ENCODE results near the gene CPT1C. TPM values are rescaled to one million over a fixed set of nuclear protein-coding genes. Genes with fewer than 3 reads are reported as not detected.

The CPT1C gene
- polyA plus RNA-seq, 2 donors, result 1.8 to 4.1 TPM

- Histone ChIP-seq H3K4me3 (ENCODE audit: low read depth in 1 of 2, low read length in 2 of 2) (no peak overlapping the region), H3K4me1 (ENCODE audit: control insufficient read depth in 2 of 2, insufficient read depth in 2 of 2, low read length in 1 of 2) (no peaks in the 10 kb centered on the region), H3K9me3 (ENCODE audit: control insufficient read depth in 2 of 2, insufficient read depth in 1 of 2, low read depth in 1 of 2, low read length in 1 of 2) (no peaks in the 10 kb centered on the region), H3K27ac (ENCODE audit: low read depth in 2 of 2, low read length in 1 of 2) (no peak overlapping the region), H3K27me3 (ENCODE audit: control insufficient read depth in 1 of 2, insufficient read depth in 2 of 2, low read length in 2 of 2) (no peaks in the 10 kb centered on the region), H3K36me3 (ENCODE audit: control insufficient read depth in 2 of 2, insufficient read depth in 2 of 2, low read length in 1 of 2) (peaks cover 38 to 68% of the 10 kb centered on the region in 2 donors)
- WGBS, 2 donors, result 97% methylated on average over 99 to 110 of the region's 110 CpGs
Observed at GRCh38 chr19:49651820-49652550, 38.9 kb upstream of the CPT1C start.

- no peaks in the 10 kb centered on the region for H3K4me1 ChIP-seq (ENCODE audit: control insufficient read depth in 2 of 2, insufficient read depth in 2 of 2, low read length in 1 of 2)
- peaks cover 34 to 70% of the 10 kb centered on the region in 2 donors for H3K36me3 ChIP-seq (ENCODE audit: control insufficient read depth in 2 of 2, insufficient read depth in 2 of 2, low read length in 1 of 2)
- no peaks in the 10 kb centered on the region for H3K9me3 ChIP-seq (ENCODE audit: control insufficient read depth in 2 of 2, insufficient read depth in 1 of 2, low read depth in 1 of 2, low read length in 1 of 2)
- 93 to 94% methylated on average over 50 to 58 of the region's 58 CpGs for WGBS, 2 donors
- no peak overlapping the region for H3K4me3 ChIP-seq (ENCODE audit: low read depth in 1 of 2, low read length in 2 of 2)
- no peak overlapping the region for H3K27ac ChIP-seq (ENCODE audit: low read depth in 2 of 2, low read length in 1 of 2)
- H3K27me3 ChIP-seq (ENCODE audit: control insufficient read depth in 1 of 2, insufficient read depth in 2 of 2, low read length in 2 of 2), result no peaks in the 10 kb centered on the region
Observed at GRCh38 chr19:49652551-49653465, 38.1 kb upstream of the CPT1C start.

GRCh38 chr19:49653466-49653806 is 37.5 kb upstream of the CPT1C start:
- 91 to 93% methylated on average over 13 of the region's 13 CpGs for WGBS, 2 donors
- Histone ChIP-seq H3K36me3 (ENCODE audit: control insufficient read depth in 2 of 2, insufficient read depth in 2 of 2, low read length in 1 of 2) (peaks cover 39 to 75% of the 10 kb centered on the region in 2 donors), H3K9me3 (ENCODE audit: control insufficient read depth in 2 of 2, insufficient read depth in 1 of 2, low read depth in 1 of 2, low read length in 1 of 2) (no peaks in the 10 kb centered on the region)

GRCh38 chr19:49654581-49654980 is 36.3 kb upstream of the CPT1C start:
- Histone ChIP-seq H3K9me3 (ENCODE audit: control insufficient read depth in 2 of 2, insufficient read depth in 1 of 2, low read depth in 1 of 2, low read length in 1 of 2) (no peaks in the 10 kb centered on the region), H3K4me1 (ENCODE audit: control insufficient read depth in 2 of 2, insufficient read depth in 2 of 2, low read length in 1 of 2) (no peaks in the 10 kb centered on the region), H3K27ac (ENCODE audit: low read depth in 2 of 2, low read length in 1 of 2) (no peak overlapping the region), H3K36me3 (ENCODE audit: control insufficient read depth in 2 of 2, insufficient read depth in 2 of 2, low read length in 1 of 2) (peaks cover 40 to 83% of the 10 kb centered on the region in 2 donors), H3K27me3 (ENCODE audit: control insufficient read depth in 1 of 2, insufficient read depth in 2 of 2, low read length in 2 of 2) (no peaks in the 10 kb centered on the region), H3K4me3 (ENCODE audit: low read depth in 1 of 2, low read length in 2 of 2) (no peak overlapping the region)
- 85 to 86% methylated on average over 10 of the region's 10 CpGs for WGBS, 2 donors

More at GRCh38 chr19:49653466-49653806, 37.5 kb upstream of the CPT1C start:
- Histone ChIP-seq H3K4me1 (ENCODE audit: control insufficient read depth in 2 of 2, insufficient read depth in 2 of 2, low read length in 1 of 2) (no peaks in the 10 kb centered on the region), H3K27me3 (ENCODE audit: control insufficient read depth in 1 of 2, insufficient read depth in 2 of 2, low read length in 2 of 2) (no peaks in the 10 kb centered on the region), H3K27ac (ENCODE audit: low read depth in 2 of 2, low read length in 1 of 2) (no peak overlapping the region), H3K4me3 (ENCODE audit: low read depth in 1 of 2, low read length in 2 of 2) (no peak overlapping the region)

GRCh38 chr19:49655570-49656455 is 35.1 kb upstream of the CPT1C start:
- H3K27ac ChIP-seq (ENCODE audit: low read depth in 2 of 2, low read length in 1 of 2), result no peak overlapping the region
- WGBS, 2 donors, result 89% methylated on average over 23 of the region's 23 CpGs
- H3K36me3 ChIP-seq (ENCODE audit: control insufficient read depth in 2 of 2, insufficient read depth in 2 of 2, low read length in 1 of 2), result peaks cover 40 to 83% of the 10 kb centered on the region in 2 donors
- H3K4me3 ChIP-seq (ENCODE audit: low read depth in 1 of 2, low read length in 2 of 2), result no peak overlapping the region
- no peaks in the 10 kb centered on the region for H3K9me3 ChIP-seq (ENCODE audit: control insufficient read depth in 2 of 2, insufficient read depth in 1 of 2, low read depth in 1 of 2, low read length in 1 of 2)
- peaks cover 0 to 2% of the 10 kb centered on the region in 2 donors for H3K4me1 ChIP-seq (ENCODE audit: control insufficient read depth in 2 of 2, insufficient read depth in 2 of 2, low read length in 1 of 2)
- no peaks in the 10 kb centered on the region for H3K27me3 ChIP-seq (ENCODE audit: control insufficient read depth in 1 of 2, insufficient read depth in 2 of 2, low read length in 2 of 2)

GRCh38 chr19:49656456-49657109 is 34.3 kb upstream of the CPT1C start:
- Histone ChIP-seq H3K27ac (ENCODE audit: low read depth in 2 of 2, low read length in 1 of 2) (no peak overlapping the region), H3K9me3 (ENCODE audit: control insufficient read depth in 2 of 2, insufficient read depth in 1 of 2, low read depth in 1 of 2, low read length in 1 of 2) (no peaks in the 10 kb centered on the region), H3K4me3 (ENCODE audit: low read depth in 1 of 2, low read length in 2 of 2) (no peak overlapping the region), H3K36me3 (ENCODE audit: control insufficient read depth in 2 of 2, insufficient read depth in 2 of 2, low read length in 1 of 2) (peaks cover 41 to 81% of the 10 kb centered on the region in 2 donors), H3K27me3 (ENCODE audit: control insufficient read depth in 1 of 2, insufficient read depth in 2 of 2, low read length in 2 of 2) (no peaks in the 10 kb centered on the region), H3K4me1 (ENCODE audit: control insufficient read depth in 2 of 2, insufficient read depth in 2 of 2, low read length in 1 of 2) (peaks cover 0 to 2% of the 10 kb centered on the region in 2 donors)
- 89 to 90% methylated on average over 17 of the region's 17 CpGs for WGBS, 2 donors

GRCh38 chr19:49657493-49658138 is 33.3 kb upstream of the CPT1C start:
- 90 to 91% methylated on average over 22 of the region's 22 CpGs for WGBS, 2 donors
- no peak overlapping the region for H3K4me3 ChIP-seq (ENCODE audit: low read depth in 1 of 2, low read length in 2 of 2)
- peaks cover 40 to 80% of the 10 kb centered on the region in 2 donors for H3K36me3 ChIP-seq (ENCODE audit: control insufficient read depth in 2 of 2, insufficient read depth in 2 of 2, low read length in 1 of 2)
- H3K27me3 ChIP-seq (ENCODE audit: control insufficient read depth in 1 of 2, insufficient read depth in 2 of 2, low read length in 2 of 2), result no peaks in the 10 kb centered on the region
- H3K9me3 ChIP-seq (ENCODE audit: control insufficient read depth in 2 of 2, insufficient read depth in 1 of 2, low read depth in 1 of 2, low read length in 1 of 2), result no peaks in the 10 kb centered on the region
- no peak overlapping the region for H3K27ac ChIP-seq (ENCODE audit: low read depth in 2 of 2, low read length in 1 of 2)
- H3K4me1 ChIP-seq (ENCODE audit: control insufficient read depth in 2 of 2, insufficient read depth in 2 of 2, low read length in 1 of 2), result peaks cover 0 to 4% of the 10 kb centered on the region in 2 donors

- H3K27me3 ChIP-seq (ENCODE audit: control insufficient read depth in 1 of 2, insufficient read depth in 2 of 2, low read length in 2 of 2), result no peaks in the 10 kb centered on the region
- H3K27ac ChIP-seq (ENCODE audit: low read depth in 2 of 2, low read length in 1 of 2), result no peak overlapping the region
- H3K4me1 ChIP-seq (ENCODE audit: control insufficient read depth in 2 of 2, insufficient read depth in 2 of 2, low read length in 1 of 2), result peaks cover 0 to 4% of the 10 kb centered on the region in 2 donors
- H3K4me3 ChIP-seq (ENCODE audit: low read depth in 1 of 2, low read length in 2 of 2), result no peak overlapping the region
- H3K9me3 ChIP-seq (ENCODE audit: control insufficient read depth in 2 of 2, insufficient read depth in 1 of 2, low read depth in 1 of 2, low read length in 1 of 2), result no peaks in the 10 kb centered on the region
- peaks cover 36 to 78% of the 10 kb centered on the region in 2 donors for H3K36me3 ChIP-seq (ENCODE audit: control insufficient read depth in 2 of 2, insufficient read depth in 2 of 2, low read length in 1 of 2)
- WGBS, 2 donors, result 84 to 86% methylated on average over 14 to 15 of the region's 15 CpGs
Observed at GRCh38 chr19:49658139-49658517, 32.8 kb upstream of the CPT1C start.

All from esophagus (tissue), 2 donors.